HL-60 (cell line): ENCODE data around the gene HTR3D.

ENCODE experiments used
- DNase-seq, 2 experiments: peaks; one replicate each; pipeline ENCODE4 v3.0.0-alpha.2; 2010 to 2020; ENCODE audit warnings: low read depth in 1 of 2, low spot score in 1 of 2
- H3K27ac ChIP-seq: fragments of 250-450 bp; sonication (Bioruptor Pico); replicated peaks from 2 replicates; pipeline ENCODE4 v1.5.1; 2020; ENCODE audit warnings: mild to moderate bottlenecking, moderate library complexity
- H3K27me3 ChIP-seq: fragments of 250-450 bp; sonication (Bioruptor Pico); 2 replicates; pipeline ENCODE4 v1.5.1; 2021; ENCODE audit warnings: mild to moderate bottlenecking, moderate library complexity; ENCODE audit not compliant: insufficient read depth, poor library complexity, severe bottlenecking
- H3K4me3 ChIP-seq: replicated peaks from 2 replicates; pipeline ENCODE4 v1.5.1; 2011; ENCODE audit warnings: mild to moderate bottlenecking, control low read depth, low read length; ENCODE audit not compliant: insufficient read depth
- GABPA ChIP-seq: IDR thresholded peaks from 2 replicates; pipeline ENCODE4 v1.6.1; 2012; ENCODE audit warnings: low read depth
- POLR2AphosphoS5 ChIP-seq: IDR thresholded peaks from 2 replicates; pipeline ENCODE4 v1.6.1; 2012; ENCODE audit warnings: low read depth
- SPI1 ChIP-seq: IDR thresholded peaks from 2 replicates; pipeline ENCODE4 v1.6.1; 2012; ENCODE audit warnings: low read depth, mild to moderate bottlenecking, borderline replicate concordance
- TF ChIP-seq, protein P1 (sequence below): IDR thresholded peaks from 2 replicates; pipeline ENCODE4 v1.6.1; 2012; ENCODE audit warnings: low read depth; ENCODE audit not compliant: insufficient replicate concordance
- TF ChIP-seq, protein P2 (sequence below): IDR thresholded peaks from one replicate; pipeline ENCODE4 v1.5.1; 2011; ENCODE audit warnings: low read length, control low read depth, inconsistent platforms; ENCODE audit not compliant: insufficient read depth

Gene HTR3D

GRCh38 chr3:184042617-184043016 lies 11.1 kb downstream of the HTR3D start:
- no peak for DNase-seq
- no peaks in the 10 kb centered on the region for H3K27me3 ChIP-seq
- H3K27ac ChIP-seq: no peak overlapping the region
- no peak overlapping the region for H3K4me3 ChIP-seq
- TF ChIP-seq GABPA (no peak), POLR2AphosphoS5 (no peak), SPI1 (no peak)
- TF ChIP-seq, protein P1, sequence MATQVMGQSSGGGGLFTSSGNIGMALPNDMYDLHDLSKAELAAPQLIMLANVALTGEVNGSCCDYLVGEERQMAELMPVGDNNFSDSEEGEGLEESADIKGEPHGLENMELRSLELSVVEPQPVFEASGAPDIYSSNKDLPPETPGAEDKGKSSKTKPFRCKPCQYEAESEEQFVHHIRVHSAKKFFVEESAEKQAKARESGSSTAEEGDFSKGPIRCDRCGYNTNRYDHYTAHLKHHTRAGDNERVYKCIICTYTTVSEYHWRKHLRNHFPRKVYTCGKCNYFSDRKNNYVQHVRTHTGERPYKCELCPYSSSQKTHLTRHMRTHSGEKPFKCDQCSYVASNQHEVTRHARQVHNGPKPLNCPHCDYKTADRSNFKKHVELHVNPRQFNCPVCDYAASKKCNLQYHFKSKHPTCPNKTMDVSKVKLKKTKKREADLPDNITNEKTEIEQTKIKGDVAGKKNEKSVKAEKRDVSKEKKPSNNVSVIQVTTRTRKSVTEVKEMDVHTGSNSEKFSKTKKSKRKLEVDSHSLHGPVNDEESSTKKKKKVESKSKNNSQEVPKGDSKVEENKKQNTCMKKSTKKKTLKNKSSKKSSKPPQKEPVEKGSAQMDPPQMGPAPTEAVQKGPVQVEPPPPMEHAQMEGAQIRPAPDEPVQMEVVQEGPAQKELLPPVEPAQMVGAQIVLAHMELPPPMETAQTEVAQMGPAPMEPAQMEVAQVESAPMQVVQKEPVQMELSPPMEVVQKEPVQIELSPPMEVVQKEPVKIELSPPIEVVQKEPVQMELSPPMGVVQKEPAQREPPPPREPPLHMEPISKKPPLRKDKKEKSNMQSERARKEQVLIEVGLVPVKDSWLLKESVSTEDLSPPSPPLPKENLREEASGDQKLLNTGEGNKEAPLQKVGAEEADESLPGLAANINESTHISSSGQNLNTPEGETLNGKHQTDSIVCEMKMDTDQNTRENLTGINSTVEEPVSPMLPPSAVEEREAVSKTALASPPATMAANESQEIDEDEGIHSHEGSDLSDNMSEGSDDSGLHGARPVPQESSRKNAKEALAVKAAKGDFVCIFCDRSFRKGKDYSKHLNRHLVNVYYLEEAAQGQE: no peak
- TF ChIP-seq, protein P2, sequence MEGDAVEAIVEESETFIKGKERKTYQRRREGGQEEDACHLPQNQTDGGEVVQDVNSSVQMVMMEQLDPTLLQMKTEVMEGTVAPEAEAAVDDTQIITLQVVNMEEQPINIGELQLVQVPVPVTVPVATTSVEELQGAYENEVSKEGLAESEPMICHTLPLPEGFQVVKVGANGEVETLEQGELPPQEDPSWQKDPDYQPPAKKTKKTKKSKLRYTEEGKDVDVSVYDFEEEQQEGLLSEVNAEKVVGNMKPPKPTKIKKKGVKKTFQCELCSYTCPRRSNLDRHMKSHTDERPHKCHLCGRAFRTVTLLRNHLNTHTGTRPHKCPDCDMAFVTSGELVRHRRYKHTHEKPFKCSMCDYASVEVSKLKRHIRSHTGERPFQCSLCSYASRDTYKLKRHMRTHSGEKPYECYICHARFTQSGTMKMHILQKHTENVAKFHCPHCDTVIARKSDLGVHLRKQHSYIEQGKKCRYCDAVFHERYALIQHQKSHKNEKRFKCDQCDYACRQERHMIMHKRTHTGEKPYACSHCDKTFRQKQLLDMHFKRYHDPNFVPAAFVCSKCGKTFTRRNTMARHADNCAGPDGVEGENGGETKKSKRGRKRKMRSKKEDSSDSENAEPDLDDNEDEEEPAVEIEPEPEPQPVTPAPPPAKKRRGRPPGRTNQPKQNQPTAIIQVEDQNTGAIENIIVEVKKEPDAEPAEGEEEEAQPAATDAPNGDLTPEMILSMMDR: no peak

DNA sequence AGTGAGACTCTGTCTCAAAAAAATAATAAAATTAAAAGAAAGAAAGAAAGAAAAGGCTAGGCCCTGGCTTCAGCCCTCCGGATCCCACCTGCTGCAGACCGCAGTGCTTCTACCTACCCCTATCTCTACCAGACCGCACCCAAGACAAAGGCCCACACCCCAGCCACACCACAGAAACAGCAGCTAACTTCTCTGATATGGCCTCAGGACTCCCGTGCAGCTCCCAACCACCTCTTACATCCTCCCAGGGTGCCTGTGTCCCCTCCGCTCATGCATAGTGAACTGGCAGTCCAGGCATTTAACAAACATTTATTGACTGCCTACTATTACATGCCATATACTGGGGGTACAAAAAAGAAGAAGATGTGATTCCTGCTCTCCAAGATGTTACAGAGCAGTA lies 14.5 kb downstream of the HTR3D start:
- TF ChIP-seq POLR2AphosphoS5 (no peak), GABPA (no peak), SPI1 (no peak)
- TF ChIP-seq, protein P2: no peak
- TF ChIP-seq, protein P1: no peak
- no peaks in the 10 kb centered on the region for H3K27me3 ChIP-seq
- no peak overlapping the region for H3K27ac ChIP-seq
- DNase-seq: no peak
- H3K4me3 ChIP-seq: no peak overlapping the region

- no peak for TF ChIP-seq SPI1
- TF ChIP-seq, protein P1: no peak
- no peak for TF ChIP-seq POLR2AphosphoS5
- TF ChIP-seq, protein P2: no peak
- no peak for TF ChIP-seq GABPA
- H3K27ac ChIP-seq: no peak overlapping the region
- DNase-seq: peak; percentile 20 to 34
- H3K4me3 ChIP-seq: no peak overlapping the region
- no peaks in the 10 kb centered on the region for H3K27me3 ChIP-seq
Observed at GRCh38 chr3:184050217-184050847, 18.8 kb downstream of the HTR3D start.
